Panc1 (cell line): ENCODE data around the gene FRK.

ENCODE experiments used
- POLR2AphosphoS5 ChIP-seq: IDR thresholded peaks from 2 replicates; pipeline ENCODE4 v1.6.1; 2012; ENCODE audit warnings: mild to moderate bottlenecking, low read depth, low read length, moderate library complexity
- REST ChIP-seq, 2 experiments: IDR thresholded peaks; 2 replicates each; pipeline ENCODE4 v1.6.1; 2011 to 2012; ENCODE audit warnings: low read depth in 2 of 2, control low read depth in 1 of 2, low read length in 1 of 2, mild to moderate bottlenecking in 1 of 2, moderate library complexity in 1 of 2; ENCODE audit not compliant: insufficient read depth in 1 of 2
- SIN3A ChIP-seq: IDR thresholded peaks from 2 replicates; pipeline ENCODE4 v1.6.1; 2012; ENCODE audit warnings: low read depth, mild to moderate bottlenecking, low read length, moderate library complexity, borderline replicate concordance; ENCODE audit not compliant: insufficient read depth
- TCF7L2 ChIP-seq: IDR thresholded peaks from 2 replicates; pipeline ENCODE4 v1.6.1; 2011; ENCODE audit warnings: mild to moderate bottlenecking, low read depth, low read length, inconsistent platforms
- TF ChIP-seq, protein P1 (sequence below): fragments of 450-650 bp; IDR thresholded peaks from 2 replicates; pipeline ENCODE4 v1.5.1; 2017; ENCODE audit warnings: mild to moderate bottlenecking

DNA sequence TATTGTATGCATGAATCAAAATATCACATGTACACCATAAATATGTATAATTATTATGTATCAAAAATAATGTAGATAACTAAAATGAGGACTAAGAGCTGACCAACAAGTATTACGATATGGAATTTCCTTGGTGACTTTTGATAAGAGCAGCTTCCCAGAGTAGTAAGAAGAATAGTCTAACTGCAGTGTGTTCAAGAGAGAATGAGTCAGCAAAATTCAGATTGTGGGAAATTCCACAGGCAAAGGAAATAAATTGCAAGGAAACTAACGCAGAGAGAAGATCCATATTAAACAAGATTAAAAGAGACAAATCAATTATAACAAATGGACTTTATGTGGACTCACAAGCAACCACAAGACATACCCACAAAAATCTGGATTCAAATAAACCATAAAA, 26.4 kb downstream of the FRK start:
- TF ChIP-seq REST (IDR thresholded peaks at IDR 0.05; ENCODE audit: insufficient read depth in 1 of 2, low read depth in 2 of 2, low read length in 1 of 2) (no peak), TCF7L2 (no peak), POLR2AphosphoS5 (no peak), SIN3A (no peak)
- TF ChIP-seq, protein P1, sequence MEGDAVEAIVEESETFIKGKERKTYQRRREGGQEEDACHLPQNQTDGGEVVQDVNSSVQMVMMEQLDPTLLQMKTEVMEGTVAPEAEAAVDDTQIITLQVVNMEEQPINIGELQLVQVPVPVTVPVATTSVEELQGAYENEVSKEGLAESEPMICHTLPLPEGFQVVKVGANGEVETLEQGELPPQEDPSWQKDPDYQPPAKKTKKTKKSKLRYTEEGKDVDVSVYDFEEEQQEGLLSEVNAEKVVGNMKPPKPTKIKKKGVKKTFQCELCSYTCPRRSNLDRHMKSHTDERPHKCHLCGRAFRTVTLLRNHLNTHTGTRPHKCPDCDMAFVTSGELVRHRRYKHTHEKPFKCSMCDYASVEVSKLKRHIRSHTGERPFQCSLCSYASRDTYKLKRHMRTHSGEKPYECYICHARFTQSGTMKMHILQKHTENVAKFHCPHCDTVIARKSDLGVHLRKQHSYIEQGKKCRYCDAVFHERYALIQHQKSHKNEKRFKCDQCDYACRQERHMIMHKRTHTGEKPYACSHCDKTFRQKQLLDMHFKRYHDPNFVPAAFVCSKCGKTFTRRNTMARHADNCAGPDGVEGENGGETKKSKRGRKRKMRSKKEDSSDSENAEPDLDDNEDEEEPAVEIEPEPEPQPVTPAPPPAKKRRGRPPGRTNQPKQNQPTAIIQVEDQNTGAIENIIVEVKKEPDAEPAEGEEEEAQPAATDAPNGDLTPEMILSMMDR, result no peak
